ENCODE data around the gene NIPAL3. TPM values are rescaled to one million over a fixed set of nuclear protein-coding genes. Genes with fewer than 3 reads are reported as not detected.

Gene NIPAL3
- total RNA-seq, 1 experiment from 2014 or later, result 7.7 TPM

DNA sequence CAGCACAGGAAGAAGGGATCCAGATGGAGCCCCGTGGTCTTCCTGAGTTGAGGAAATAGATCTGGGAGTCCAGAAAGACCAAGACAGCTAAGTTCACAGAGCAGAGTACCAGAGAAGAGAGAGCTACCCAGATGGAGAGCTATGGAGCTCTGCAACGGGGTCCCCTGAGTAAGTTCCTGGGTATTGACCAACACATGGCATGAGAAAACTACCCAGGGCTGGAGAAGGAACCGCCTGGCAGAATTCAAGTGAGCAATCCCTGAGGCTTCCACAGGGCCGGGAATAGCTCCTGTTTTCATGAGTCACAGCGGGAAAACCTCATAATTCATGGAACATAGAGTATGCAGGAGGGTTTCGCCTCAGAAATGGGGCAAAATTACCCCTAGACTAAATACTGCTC lies 21.7 kb upstream of the NIPAL3 start:
- H3K79me2 ChIP-seq (ENCODE audit: insufficient read depth, low read length), result no peaks in the 10 kb centered on the region
- no peak overlapping the region for H2BK20ac ChIP-seq (ENCODE audit: low read depth, low read length, poor library complexity, severe bottlenecking)
- H3K4ac ChIP-seq (ENCODE audit: low read depth, low read length), result no peak overlapping the region
- H4K8ac ChIP-seq (replicated peaks; ENCODE audit: insufficient read length, low read depth, low read length), result no peak overlapping the region
- no peaks in the 10 kb centered on the region for H3K23me2 ChIP-seq (ENCODE audit: insufficient read length, low read depth, low read length, poor library complexity, severe bottlenecking)
- no peak overlapping the region for H3K56ac ChIP-seq (ENCODE audit: insufficient read length, low read depth, low read length)
- no peak overlapping the region for H3K9ac ChIP-seq (ENCODE audit: extremely low read depth, insufficient read length, low read length)
- Mint-ChIP-seq H3K27ac (peak overlapping the region in 2 of 3 experiments; percentile 26 to 49; a peak in 2 of 7 replicates), H3K36me3 (ENCODE audit: insufficient read depth in 1 of 3, low read depth in 3 of 3) (peaks cover 0 to 18% (median 9%) of the 10 kb centered on the region in 3 experiments; a peak in 3 of 7 replicates), H3K27me3 (ENCODE audit: low read depth) (no peaks in the 10 kb centered on the region), H3K4me3 (no peak overlapping the region), H3K4me1 (peaks cover 31 to 33% of the 10 kb centered on the region in 2 experiments), H3K9me3 (no peaks in the 10 kb centered on the region)
- H3T11ph ChIP-seq (ENCODE audit: low read length), result no peak overlapping the region
- no peak overlapping the region for H2BK12ac ChIP-seq (ENCODE audit: insufficient read length, low read depth, low read length)
- H3K14ac ChIP-seq (ENCODE audit: insufficient read depth, low read length), result no peak overlapping the region
- H2BK120ac ChIP-seq (ENCODE audit: low read depth, low read length, poor library complexity, severe bottlenecking), result no peak overlapping the region
- H3K9me3 ChIP-seq (ENCODE audit: control insufficient read depth, low read depth, low read length), result no peaks in the 10 kb centered on the region
- H3K27me3 ChIP-seq (ENCODE audit: insufficient read depth, low read length), result no peaks in the 10 kb centered on the region
- no peak overlapping the region for H3K18ac ChIP-seq (ENCODE audit: insufficient read length, low read depth, low read length)
- DNase-seq, result no peak
- no peak overlapping the region for H3K4me2 ChIP-seq (ENCODE audit: insufficient read depth, insufficient read length, low read length)
- no peak overlapping the region for H2AK5ac ChIP-seq (ENCODE audit: insufficient read length, low read length)
- H2BK5ac ChIP-seq (ENCODE audit: insufficient read length, low read length), result no peak overlapping the region
- H2AFZ ChIP-seq (ENCODE audit: low read length), result no peak overlapping the region
- no peak overlapping the region for H4K5ac ChIP-seq (ENCODE audit: insufficient read length, low read depth, low read length)
- H3K79me1 ChIP-seq (ENCODE audit: insufficient read depth, low read depth, low read length, poor library complexity, severe bottlenecking), result no peaks in the 10 kb centered on the region
- H3K23ac ChIP-seq (ENCODE audit: insufficient read length, low read depth, low read length), result no peak overlapping the region
- no peak overlapping the region for H3K27ac ChIP-seq (ENCODE audit: insufficient read length, low read depth, low read length)
- H4K20me1 ChIP-seq (ENCODE audit: control insufficient read depth, insufficient read depth, insufficient read length), result no peaks in the 10 kb centered on the region
- H4K91ac ChIP-seq (ENCODE audit: insufficient read length, low read depth, low read length), result no peak overlapping the region
- H2BK15ac ChIP-seq (ENCODE audit: low read depth, low read length), result no peak overlapping the region
- 0 out of 2 replicates have a peak, but pooled peaks cover 5% of the 10 kb centered on the region for H3K4me1 ChIP-seq (ENCODE audit: insufficient read depth, low read length)
- no CpG with 5 or more reads among the region's 6 CpGs for WGBS (ENCODE audit: extremely low coverage, insufficient read length, low lambda C conversion rate)
- TF ChIP-seq, protein P1, sequence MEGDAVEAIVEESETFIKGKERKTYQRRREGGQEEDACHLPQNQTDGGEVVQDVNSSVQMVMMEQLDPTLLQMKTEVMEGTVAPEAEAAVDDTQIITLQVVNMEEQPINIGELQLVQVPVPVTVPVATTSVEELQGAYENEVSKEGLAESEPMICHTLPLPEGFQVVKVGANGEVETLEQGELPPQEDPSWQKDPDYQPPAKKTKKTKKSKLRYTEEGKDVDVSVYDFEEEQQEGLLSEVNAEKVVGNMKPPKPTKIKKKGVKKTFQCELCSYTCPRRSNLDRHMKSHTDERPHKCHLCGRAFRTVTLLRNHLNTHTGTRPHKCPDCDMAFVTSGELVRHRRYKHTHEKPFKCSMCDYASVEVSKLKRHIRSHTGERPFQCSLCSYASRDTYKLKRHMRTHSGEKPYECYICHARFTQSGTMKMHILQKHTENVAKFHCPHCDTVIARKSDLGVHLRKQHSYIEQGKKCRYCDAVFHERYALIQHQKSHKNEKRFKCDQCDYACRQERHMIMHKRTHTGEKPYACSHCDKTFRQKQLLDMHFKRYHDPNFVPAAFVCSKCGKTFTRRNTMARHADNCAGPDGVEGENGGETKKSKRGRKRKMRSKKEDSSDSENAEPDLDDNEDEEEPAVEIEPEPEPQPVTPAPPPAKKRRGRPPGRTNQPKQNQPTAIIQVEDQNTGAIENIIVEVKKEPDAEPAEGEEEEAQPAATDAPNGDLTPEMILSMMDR (conservative IDR thresholded peaks at IDR 0.05), result no peak

Data from H9 (cell line).